Duodenal mucosa (tissue), 2 donors: ENCODE measurements around the gene BUD23.
"Not testable (repeated sequence)": the region's sequence is repeated elsewhere in the genome, so short reads cannot be mapped to it uniquely, and the experiment has no call there.

ENCODE experiments used
- H3K27ac ChIP-seq: one replicate; pipeline ENCODE4 v1.7.0; 2013; ENCODE audit warnings: low read depth, low read length
- H3K27me3 ChIP-seq, 2 donors: one replicate each; pipeline ENCODE4 v1.7.0; 2013; ENCODE audit warnings: low read length in 2 of 2, control low read depth in 1 of 2; ENCODE audit not compliant: insufficient read depth in 2 of 2, control insufficient read depth in 1 of 2
- H3K36me3 ChIP-seq, 2 donors: one replicate each; pipeline ENCODE4 v1.7.0; 2013; ENCODE audit warnings: low read length in 2 of 2, control low read depth in 1 of 2; ENCODE audit not compliant: insufficient read depth in 2 of 2, control insufficient read depth in 1 of 2
- H3K4me1 ChIP-seq, 2 donors: one replicate each; pipeline ENCODE4 v1.7.0; 2013; ENCODE audit warnings: low read length in 2 of 2, control low read depth in 1 of 2; ENCODE audit not compliant: insufficient read depth in 2 of 2, control insufficient read depth in 1 of 2
- H3K4me3 ChIP-seq, 2 donors: one replicate each; pipeline ENCODE4 v1.7.0; 2013; ENCODE audit warnings: low read length in 2 of 2, low read depth in 1 of 2
- H3K9ac ChIP-seq, 2 donors: one replicate each; pipeline ENCODE4 v1.7.0; 2013; ENCODE audit warnings: low read length in 2 of 2, low read depth in 1 of 2
- H3K9me3 ChIP-seq, 2 donors: one replicate each; pipeline ENCODE4 v1.7.0; 2013; ENCODE audit warnings: low read length in 2 of 2, control low read depth in 1 of 2; ENCODE audit not compliant: control insufficient read depth in 1 of 2

BUD23 gene

GRCh38 chr7:73706126-73707044, 23.0 kb downstream of the BUD23 start:
- H3K9ac ChIP-seq = no peak overlapping the region
- no peak overlapping the region for H3K4me3 ChIP-seq
- H3K27me3 ChIP-seq = no peaks in the 10 kb centered on the region
- H3K27ac ChIP-seq = no peak overlapping the region
- peaks cover 24 to 28% of the 10 kb centered on the region in 2 donors for H3K4me1 ChIP-seq
- no peaks in the 10 kb centered on the region for H3K9me3 ChIP-seq
- no peaks in the 10 kb centered on the region for H3K36me3 ChIP-seq

- Histone ChIP-seq H3K27ac (no peak overlapping the region), H3K9me3 (no peaks in the 10 kb centered on the region), H3K4me3 (no peak overlapping the region), H3K9ac (peak overlapping the region in 1 of 2 donors; percentile 47), H3K36me3 (no peaks in the 10 kb centered on the region), H3K27me3 (no peaks in the 10 kb centered on the region), H3K4me1 (peaks cover 17 to 22% of the 10 kb centered on the region in 2 donors)
These were observed 23.7 kb downstream of the BUD23 start for GRCh38 chr7:73707045-73707631.

GRCh38 chr7:73708961-73709549, 25.7 kb downstream of the BUD23 start:
- peaks cover 6 to 12% of the 10 kb centered on the region in 2 donors for H3K4me1 ChIP-seq
- H3K9me3 ChIP-seq = no peaks in the 10 kb centered on the region
- H3K9ac ChIP-seq = no peak overlapping the region
- H3K27me3 ChIP-seq = no peaks in the 10 kb centered on the region
- no peak overlapping the region for H3K4me3 ChIP-seq
- no peak overlapping the region for H3K27ac ChIP-seq
- no peaks in the 10 kb centered on the region for H3K36me3 ChIP-seq

- H3K27ac ChIP-seq = no peak overlapping the region
- no peaks in the 10 kb centered on the region for H3K36me3 ChIP-seq
- no peaks in the 10 kb centered on the region for H3K27me3 ChIP-seq
- no peak overlapping the region for H3K4me3 ChIP-seq
- H3K9me3 ChIP-seq = no peaks in the 10 kb centered on the region
- no peak overlapping the region for H3K9ac ChIP-seq
- H3K4me1 ChIP-seq = peaks cover 14 to 20% of the 10 kb centered on the region in 2 donors
These were observed 29.4 kb downstream of the BUD23 start for GRCh38 chr7:73712773-73713172.

GRCh38 chr7:73713319-73713718, 29.9 kb downstream of the BUD23 start:
- H3K27ac ChIP-seq, H3K9me3 ChIP-seq, H3K9ac ChIP-seq, H3K4me3 ChIP-seq, H3K27me3 ChIP-seq, H3K36me3 ChIP-seq: not testable (repeated sequence)
- H3K4me1 ChIP-seq = peaks cover 16 to 24% of the 10 kb centered on the region in 2 donors

GRCh38 chr7:73715648-73716317, 32.4 kb downstream of the BUD23 start:
- H3K27ac ChIP-seq = no peak overlapping the region
- H3K4me1 ChIP-seq = peaks cover 22 to 35% of the 10 kb centered on the region in 2 donors
- H3K36me3 ChIP-seq = no peaks in the 10 kb centered on the region
- H3K9me3 ChIP-seq = no peaks in the 10 kb centered on the region
- no peak overlapping the region for H3K9ac ChIP-seq
- H3K4me3 ChIP-seq = no peak overlapping the region
- peaks cover 0 to 3% of the 10 kb centered on the region in 2 donors for H3K27me3 ChIP-seq

GRCh38 chr7:73716318-73716890, 33.0 kb downstream of the BUD23 start:
- no peak overlapping the region for H3K4me3 ChIP-seq
- H3K4me1 ChIP-seq = peaks cover 22 to 35% of the 10 kb centered on the region in 2 donors
- H3K9me3 ChIP-seq = no peaks in the 10 kb centered on the region
- no peaks in the 10 kb centered on the region for H3K36me3 ChIP-seq
- peaks cover 0 to 3% of the 10 kb centered on the region in 2 donors for H3K27me3 ChIP-seq
- H3K27ac ChIP-seq = no peak overlapping the region
- no peak overlapping the region for H3K9ac ChIP-seq

- no peaks in the 10 kb centered on the region for H3K36me3 ChIP-seq
- H3K4me1 ChIP-seq = peaks cover 22 to 35% of the 10 kb centered on the region in 2 donors
- H3K4me3 ChIP-seq = no peak overlapping the region
- no peak overlapping the region for H3K27ac ChIP-seq
- no peaks in the 10 kb centered on the region for H3K9me3 ChIP-seq
- H3K9ac ChIP-seq = peak overlapping the region in 1 of 2 donors; percentile 61
- peaks cover 0 to 3% of the 10 kb centered on the region in 2 donors for H3K27me3 ChIP-seq
These were observed 33.8 kb downstream of the BUD23 start for GRCh38 chr7:73717025-73717807.

GRCh38 chr7:73717991-73718405, 34.6 kb downstream of the BUD23 start:
- Histone ChIP-seq H3K36me3 (no peaks in the 10 kb centered on the region), H3K9ac (peak overlapping the region; percentile 32 to 61), H3K4me1 (peaks cover 22 to 35% of the 10 kb centered on the region in 2 donors), H3K9me3 (no peaks in the 10 kb centered on the region), H3K27ac (no peak overlapping the region), H3K4me3 (no peak overlapping the region), H3K27me3 (peaks cover 0 to 3% of the 10 kb centered on the region in 2 donors)
